Left forelimb (tissue), 1 donor: ENCODE results near the gene PLPP1.

Experiments
- DNase-seq: peaks from one replicate; pipeline ENCODE4 v3.0.0-alpha.2; 2018; ENCODE audit warnings: low spot score

Gene PLPP1

DNA sequence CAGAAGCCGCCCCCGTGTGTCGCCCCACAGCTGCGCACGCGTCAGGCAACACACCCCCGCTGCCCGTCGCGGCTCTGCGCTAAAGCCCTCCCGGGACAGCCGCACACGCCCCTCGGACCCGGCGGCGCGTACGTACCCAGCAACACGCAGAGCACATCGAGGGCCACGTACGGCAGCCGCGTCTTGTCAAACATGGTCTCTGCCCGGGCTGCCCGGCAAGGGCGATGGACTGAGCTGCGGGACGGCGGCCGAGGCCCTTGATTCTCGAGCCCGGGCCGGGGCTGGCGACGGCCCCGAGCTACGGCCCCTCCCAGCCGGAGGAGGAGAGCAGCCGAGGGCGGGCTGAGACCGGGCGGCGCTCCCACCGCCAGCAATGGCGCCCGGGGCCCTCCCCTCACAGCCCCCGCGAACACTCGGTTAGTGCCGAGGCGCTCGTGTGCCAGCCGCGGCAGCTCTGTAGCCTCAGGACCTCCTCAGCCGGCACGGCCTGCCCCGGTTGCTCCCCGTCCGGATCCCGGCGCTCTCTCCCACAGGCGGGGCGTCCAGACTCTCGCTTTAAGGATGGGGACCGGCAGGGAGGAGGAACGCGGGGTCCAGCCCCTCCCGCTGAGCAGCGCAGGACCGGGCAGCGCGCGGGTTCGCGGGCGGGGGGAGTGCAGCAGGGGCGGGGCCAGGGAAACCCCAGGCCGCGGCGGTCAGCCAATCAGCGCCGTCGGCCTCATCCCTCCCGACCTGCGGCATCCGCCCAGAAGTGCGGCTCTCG, at the start of gene PLPP1:
Gene PLPP1 (minus strand): TSS at position 529 of the 763 bp plus-strand sequence. CDS start 335 bp downstream, at position 194.
- DNase-seq = peak; percentile 97

DNA sequence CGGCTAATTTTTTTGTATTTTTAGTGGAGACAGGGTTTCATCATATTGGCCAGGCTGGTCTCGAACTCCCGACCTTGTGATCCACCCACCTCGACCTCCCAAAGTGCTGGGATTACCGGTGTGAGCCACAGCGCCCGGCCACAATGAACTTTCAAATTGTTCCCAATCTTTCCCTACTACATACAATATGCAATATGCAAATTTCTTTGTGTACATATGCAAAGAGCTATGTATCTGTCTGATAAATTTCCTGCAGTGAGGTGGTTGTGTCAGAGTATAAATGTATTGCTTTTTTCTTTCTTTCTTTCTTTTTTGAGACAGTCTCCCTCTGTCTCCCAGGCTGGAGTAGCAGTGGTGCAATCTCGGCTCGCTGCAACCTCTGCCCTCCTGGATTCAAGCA, 48.8 kb upstream of the PLPP1 start:
- no peak for DNase-seq

DNA sequence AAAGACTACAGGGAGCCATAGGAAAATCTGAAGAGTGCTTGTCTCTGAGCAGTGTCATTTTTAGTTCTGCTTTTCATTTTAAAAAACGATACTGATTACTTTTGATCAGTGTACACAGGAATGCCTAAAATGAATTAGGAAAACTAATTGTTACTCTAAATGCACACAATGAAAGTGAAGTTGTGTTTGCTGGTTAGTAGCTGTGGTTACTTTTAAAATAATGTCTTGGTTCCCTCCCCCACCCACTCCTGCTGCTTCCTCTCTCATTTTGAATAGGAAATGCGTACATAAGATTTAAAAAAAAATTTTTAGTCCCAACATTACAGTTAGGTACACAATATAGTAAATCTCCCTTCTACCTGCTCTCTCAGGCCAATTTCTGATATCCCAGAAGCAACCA, 47.5 kb upstream of the PLPP1 start:
- DNase-seq = no peak

DNA sequence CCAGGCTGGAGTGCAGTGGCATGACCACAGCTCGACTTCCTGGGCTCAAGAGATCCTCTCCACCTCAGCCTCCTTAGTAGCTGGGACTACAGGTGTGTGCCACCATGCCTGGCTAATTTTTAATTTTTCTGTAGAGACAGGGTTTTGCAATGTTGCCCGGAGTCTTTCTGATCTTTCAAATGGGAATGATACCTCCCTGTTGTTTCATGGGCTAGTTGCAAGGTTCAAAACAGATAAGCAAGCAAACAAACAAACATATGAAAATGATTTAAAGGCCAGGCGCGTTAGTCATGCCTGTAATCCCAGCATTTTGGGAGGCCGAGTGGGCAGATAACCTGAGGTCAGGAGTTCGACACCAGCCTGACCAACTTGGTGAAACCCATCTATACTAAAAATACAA, 45.3 kb upstream of the PLPP1 start:
- DNase-seq = no peak

DNA sequence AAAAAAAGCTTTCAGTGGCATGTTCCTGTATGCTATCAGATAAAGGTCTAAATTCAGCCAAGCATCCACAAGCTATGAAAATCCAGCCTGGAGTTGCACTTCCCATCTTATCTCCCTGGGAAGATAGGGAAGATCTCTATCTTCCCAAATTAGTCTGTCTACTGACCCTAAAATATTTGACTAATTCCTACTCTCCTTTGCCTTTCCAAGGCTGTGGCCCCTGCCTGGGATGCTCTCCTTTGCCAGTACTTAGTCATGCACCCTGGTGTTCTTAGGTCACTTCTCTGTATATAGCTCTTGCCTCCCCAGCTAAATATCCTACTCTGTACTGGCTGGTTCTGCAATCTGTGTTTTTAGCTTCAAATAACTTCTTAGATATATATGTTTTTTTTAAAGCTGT, 44.0 kb upstream of the PLPP1 start:
- DNase-seq = no peak

DNA sequence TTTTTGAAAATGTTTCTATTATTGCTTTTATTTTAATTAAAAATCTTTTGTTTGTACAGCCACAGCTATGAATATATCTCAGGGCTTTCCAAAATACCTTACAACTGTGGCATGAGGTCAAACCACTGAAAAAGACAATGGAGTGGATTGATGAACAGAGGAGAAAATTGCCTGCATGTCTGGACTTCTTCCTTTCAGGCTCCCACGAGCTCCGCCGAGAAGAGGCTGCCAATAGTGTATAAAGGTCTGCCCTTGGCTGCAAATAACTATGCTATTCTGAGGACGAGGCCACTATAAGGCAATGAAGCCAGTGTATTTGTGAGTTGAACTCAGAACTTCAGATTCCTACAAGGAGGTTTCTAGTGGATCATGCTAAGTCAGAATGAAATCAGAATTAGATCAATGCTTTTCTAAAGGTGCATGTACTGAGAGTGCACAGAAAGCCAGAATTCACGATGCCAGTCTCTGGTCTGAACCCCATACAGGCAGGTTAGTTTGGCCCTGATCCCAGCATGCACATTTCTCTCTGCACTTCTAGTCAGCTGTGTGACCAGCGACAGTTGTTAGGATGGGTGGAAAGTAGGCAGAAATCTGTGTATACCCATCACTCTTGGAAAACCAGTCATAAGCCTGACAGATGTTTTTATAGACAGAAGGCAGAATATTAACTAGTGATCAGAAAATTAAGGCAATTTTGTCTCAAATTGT, 42.7 kb upstream of the PLPP1 start:
- DNase-seq = no peak

DNA sequence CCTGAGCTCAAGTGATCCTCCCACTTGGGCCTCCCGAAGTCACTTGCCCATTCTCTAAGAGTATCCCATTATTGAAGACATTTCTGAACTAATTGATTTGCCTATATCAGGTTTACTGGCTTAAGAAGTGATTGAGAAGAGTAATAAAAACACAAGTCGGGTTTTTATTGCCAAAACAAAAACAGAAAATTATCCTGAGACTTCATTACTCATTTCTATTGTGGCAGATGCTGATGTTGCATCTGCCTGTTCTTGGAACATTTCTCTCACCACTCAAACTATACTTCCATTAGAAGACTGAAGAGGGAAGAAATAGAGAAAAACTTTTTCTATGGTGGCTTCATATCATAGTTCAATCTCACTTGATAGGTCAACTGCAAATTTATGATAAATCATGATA, 41.9 kb upstream of the PLPP1 start:
- DNase-seq = no peak

DNA sequence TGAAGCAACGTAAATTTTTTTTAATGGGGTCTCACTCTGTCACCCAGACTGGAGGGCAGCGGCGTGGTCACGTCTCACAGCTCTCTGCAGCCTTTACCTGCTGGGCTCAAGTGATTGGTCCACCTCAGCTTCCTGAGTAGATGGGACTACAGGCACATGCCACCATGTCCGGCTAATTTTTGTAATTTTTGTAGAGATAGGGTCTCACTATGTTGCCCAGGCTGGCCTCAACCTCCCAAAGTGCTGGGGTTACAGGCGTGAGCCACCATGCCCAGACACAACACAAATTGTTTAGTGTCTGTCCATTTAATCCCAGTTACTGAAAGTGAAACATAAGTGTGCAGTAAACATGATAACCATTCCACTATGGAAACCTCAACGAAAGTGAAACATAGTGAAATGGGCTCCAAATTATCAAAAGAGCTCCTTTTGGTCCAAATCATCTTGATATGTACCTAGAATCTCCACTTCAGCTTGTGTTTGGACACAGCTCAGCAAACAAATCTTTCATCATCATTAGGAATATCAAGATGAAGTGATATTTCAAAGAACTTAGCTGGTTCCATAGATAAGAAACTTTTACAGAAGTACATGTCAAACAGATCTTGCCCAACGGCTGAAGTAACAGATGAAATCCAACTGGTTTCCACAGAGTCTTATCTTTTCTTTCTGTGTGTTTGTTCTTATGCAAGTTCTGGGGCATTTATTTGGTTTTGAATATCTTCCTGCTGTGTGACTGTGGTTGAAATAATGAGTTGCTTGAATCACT, 41.2 kb upstream of the PLPP1 start:
- no peak for DNase-seq

DNA sequence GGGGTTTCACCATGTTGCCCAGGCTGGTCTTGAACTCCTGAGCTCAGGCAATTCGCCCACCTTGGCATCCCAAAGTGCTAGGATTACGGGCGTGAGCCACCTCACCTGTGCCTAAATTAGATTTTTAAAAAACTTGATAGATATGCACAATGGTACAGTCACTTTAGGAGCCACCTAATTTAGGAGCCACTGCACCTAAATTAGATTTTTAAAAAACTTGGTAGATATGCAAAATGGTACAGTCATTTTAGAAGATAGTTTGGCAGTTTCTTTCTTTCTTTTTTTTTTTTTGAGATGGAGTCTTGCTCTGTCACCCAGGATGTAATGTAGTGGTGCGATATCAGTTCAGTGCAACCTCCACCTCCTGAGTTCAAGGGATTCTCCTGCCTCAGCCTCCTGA, 37.8 kb upstream of the PLPP1 start:
- DNase-seq = no peak

DNA sequence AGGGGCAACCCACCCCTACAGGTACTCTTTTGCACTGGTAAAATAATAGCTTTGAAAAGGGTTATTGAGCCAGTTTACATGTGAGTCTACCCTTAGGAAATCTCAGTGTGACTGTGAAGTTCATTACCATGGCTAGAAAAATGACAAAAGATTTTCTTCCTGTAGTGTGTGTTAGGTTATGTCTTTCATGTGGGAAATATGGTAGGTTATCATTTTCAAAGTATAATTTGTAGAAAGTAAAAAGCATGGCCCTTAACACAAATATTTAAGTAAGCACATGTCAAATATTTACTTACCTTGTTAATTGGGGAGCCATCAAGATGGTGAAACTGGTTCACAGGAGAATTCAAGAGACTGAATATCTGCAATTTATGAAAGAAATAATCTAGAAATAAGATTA, 37.3 kb upstream of the PLPP1 start:
- DNase-seq = no peak

DNA sequence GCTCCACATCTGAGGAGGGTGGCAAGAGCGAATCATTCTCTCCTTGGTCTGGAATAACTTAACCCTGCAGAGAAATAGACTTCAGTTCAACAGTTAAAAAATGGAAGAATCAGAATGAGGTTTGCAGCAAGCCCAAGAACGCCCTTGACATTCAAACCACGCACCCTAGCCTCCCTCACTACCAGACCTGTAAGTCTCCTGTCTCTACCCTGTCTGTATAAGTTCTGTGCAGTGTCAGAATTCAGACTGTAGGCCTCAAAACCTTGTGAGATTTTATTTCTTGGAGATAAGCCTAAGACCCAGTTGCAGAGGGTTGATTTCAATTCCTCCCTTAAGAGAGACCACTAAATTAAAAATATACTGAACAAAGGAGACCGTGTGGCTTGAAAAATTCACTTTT, 35.8 kb upstream of the PLPP1 start:
- no peak for DNase-seq

DNA sequence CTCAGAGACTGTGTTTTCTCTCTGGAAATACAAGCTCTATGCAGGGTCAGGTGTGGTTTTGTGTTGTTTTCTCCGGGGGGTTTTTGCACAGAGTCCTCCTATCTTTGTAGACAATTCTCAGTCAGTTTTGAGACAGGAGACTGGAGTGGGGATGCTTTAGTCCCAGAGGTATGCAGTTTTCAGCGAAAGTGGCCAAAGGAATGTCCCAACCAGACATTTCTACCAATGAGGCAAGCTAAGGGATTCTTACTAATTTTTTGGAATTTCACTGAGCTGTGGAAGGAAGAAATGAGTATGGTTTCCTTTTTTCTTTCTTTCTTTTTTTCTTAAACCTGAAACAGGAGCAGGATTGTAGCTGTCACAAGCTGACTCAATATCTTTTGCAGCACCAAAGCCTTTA, 35.3 kb upstream of the PLPP1 start:
- DNase-seq = no peak

DNA sequence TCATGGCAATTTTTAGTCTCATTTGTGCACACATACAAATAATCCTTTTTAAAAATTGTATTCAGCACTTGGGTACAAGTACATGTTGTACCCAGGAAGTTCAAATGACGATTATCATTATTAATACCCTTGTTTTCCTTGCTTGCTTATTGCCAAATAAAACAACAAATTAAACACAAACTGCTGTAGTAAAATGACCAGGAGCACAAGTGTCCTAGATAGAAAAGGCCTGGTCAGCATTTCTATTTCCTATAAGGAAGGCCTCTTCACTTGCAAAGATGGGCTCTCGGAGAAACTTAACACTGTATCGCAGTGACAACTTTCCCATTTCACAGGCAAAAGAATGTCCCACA, 34.7 kb upstream of the PLPP1 start:
- DNase-seq = no peak

DNA sequence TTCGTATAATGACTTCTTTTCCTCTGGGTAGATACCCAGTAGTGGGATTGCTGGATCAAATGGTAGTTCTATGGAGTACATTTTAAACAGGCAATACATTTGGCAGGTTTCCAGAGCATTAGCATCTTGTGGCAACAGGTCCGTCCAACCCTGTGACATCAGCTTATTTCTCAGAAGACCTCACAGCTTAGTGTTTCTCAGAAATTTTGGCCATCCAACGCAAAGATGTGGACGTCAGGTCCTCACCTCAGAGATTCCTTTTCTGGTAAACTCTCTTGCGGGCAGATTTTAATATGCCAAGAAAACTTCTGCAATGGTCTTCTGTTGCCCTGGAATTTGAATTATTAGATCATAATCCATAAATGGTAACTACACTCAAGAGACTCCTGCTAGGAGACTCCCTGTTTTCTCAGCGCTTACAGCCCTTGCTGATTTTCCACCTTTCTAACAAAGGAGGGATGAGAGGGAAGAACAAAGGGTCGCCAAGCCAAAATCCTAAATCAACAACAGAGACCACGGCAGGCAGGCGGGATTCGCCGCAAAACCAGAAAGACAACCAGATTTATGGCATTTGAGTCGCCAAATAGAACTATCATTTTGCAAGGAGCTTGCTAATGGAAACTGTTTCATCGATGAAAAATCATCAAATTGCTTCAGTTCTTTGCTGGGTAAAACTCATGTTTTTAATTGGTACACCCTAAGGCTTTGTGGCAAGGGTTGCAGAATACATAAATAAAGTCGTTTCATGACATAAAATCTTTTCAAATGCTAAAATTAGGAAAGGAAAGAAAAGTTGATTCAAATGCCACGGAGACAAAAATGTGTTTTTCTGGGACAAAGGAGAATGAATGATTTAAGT, 34.1 kb upstream of the PLPP1 start:
- DNase-seq = no peak

DNA sequence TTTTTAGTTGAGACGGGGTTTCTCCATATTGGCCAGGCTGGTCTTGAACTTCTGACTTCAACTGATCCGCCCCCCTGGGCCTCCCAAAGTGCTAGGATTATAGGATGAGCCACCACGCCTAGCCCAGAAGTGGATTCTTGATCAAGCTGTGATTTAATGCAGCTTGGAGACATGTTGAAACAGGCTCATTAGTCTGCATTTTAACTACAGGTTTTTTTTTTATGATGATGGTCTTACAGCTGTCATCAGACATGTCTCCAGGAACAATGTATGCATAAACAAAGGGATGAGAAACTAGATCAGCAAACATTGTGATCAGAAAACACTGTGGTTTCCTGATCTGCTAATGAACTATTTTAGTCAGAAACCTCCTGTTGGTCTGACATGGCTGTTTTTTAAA, 30.0 kb upstream of the PLPP1 start:
- DNase-seq = no peak

DNA sequence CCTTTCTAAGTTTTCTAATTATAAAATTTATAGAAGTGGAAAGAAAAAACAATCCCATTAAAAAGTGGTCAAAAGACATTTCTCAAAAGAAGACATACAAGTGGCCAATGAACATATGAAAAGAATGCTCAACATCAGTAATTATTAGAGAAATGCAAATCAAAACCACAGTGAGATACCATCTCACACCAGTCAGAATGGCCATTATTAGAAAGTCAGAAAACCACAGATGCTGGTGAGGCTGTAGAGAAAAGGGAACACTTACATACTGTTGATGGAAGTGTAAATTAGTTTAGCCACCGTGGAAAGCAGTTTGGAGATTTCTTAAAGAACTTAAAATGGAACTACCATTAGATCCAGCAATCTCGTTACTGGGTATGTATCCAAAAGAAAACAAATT, 23.7 kb upstream of the PLPP1 start:
- DNase-seq = no peak

DNA sequence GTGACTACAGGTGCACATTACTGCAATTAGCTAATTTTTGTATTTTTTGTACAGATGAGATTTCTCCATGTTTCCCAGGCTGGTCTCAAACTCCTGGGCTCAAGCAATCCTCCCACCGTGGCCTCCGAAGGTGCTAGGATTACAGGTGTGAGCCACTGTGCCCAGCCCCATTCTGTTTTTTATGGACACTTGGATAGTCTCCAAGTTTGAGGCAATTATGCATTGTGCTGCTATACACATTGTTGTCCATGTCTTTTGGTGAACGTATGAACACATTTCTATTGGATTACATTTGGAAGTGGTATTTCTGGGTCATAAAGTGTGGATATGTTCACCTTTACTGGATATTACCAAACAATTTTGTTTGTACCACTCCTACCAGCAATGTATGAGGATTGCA, 22.4 kb upstream of the PLPP1 start:
- DNase-seq = no peak

DNA sequence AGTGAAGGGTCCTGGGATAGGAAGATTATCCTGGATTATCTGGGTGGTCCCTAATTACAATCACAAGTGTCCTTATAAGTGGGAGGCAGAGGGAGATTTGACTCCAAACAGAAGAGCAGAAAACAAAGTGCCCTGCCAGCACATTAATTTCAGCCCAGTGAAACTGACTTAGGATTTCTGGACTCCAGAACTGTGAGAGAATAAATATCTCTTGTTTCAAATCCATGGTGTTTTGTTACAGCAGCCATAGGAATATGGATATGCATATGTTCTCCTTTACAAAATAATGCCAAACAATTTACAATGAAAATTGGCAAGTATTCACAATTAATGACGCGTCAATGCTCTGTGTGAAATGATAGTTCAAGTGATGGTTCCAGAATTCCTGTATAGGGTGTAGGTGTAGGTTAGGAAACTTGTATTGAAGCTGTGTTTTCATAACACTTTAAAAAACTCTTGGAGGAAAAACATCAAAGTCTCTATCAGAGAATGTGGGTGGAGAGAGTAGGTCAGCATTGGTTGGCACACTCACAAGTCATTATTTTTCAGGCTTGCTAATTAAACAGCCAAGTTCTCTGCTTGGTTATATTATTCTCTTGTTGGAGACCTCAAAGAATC, 19.9 kb upstream of the PLPP1 start:
- DNase-seq = no peak

DNA sequence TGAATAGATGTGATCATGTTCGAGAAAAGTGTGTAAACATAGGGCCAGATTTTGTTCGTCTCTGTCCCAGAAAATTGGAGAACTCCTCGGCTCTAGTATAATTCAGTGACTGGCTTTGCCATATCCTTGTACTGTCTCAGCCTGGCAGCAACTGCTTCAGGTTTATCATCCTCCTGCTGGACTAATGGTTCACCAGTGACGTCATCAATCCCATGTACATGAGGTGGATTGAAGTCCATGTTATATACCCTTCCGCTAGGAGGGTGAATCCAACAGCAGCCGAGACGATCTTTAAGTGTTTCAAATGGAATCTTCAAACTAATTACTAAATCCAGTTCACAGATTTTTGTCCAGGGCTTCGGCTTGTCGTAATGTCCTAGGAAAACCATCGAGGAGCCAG, 17.1 kb upstream of the PLPP1 start:
- DNase-seq = no peak

DNA sequence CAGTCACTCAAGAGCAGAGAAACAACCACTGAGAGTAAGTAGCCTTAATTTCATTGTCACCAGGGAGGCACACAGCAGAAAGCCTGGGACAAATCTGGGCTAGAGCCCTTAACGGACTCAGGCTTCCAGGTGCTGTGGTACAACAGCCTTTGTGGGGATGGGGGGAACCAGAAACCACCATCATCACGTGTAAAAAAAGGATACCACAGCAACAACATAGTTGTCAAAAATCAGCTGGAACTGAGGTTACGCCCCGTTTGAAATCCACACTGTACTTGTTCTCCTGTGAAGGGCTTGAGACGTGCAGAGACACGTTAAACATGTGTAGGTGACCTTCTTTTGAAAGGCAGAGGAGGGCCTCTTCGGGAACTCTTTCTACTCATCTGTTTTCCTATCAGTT, 16.6 kb upstream of the PLPP1 start:
- DNase-seq = no peak

DNA sequence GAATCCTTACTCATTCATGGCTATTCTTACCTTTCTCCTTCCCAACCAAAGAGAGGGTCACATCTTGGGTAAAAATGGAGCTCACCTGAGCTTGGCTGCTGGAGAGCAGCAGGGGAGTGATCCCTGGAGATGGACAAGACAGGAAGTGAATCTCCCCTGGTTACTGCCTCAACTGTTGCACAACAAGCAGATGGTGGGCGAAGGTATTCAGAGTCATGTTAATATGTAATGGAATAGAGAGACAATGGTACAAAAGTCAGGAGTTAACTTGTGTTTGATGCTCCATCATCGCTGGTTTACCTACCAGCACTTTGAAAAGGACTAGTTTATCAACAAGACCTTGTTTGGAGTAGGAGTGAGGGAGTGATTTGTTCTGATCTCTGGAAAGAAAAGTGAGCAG, 13.0 kb upstream of the PLPP1 start:
- DNase-seq = no peak

DNA sequence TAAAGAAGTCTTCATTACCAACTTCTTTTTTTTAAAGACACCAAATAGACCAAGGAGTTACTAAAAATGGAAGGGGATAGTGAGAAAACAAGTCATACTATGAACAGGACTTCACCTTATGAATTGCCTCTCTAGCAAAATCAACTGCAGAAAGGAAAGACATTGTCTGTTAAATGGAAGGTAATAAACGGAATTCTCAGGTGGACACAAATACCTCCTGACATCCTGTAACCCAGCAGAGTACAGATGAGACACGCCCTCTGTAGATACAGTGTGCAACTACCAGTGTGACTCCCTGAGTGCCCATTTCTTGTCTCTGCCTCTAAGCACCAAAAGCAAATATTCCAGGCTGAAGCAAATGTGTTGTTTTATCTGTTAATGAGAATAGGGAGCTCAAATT, 12.2 kb upstream of the PLPP1 start:
- no peak for DNase-seq
